Endodermal cell (in vitro differentiated cells): Measurements from ENCODE around the gene SPOCK1. TPM values are rescaled to one million over a fixed set of nuclear protein-coding genes. Genes with fewer than 3 reads are reported as not detected.
A peak's percentile ranks its signal among the peaks of the same experiment; 100 is the strongest.

Source experiments
- DNase-seq: peaks from one replicate; pipeline ENCODE4 v3.0.0-alpha.2; 2017
- H3K27ac ChIP-seq: 2 replicates; pipeline ENCODE4 v1.5.1; 2013; ENCODE audit warnings: mild to moderate bottlenecking, low read depth, low read length, moderate library complexity
- H3K27me3 ChIP-seq: 2 replicates; pipeline ENCODE4 v1.6.1; 2013; ENCODE audit warnings: mild to moderate bottlenecking, low read length, moderate library complexity; ENCODE audit not compliant: insufficient read depth, control insufficient read depth, poor library complexity, severe bottlenecking
- H3K36me3 ChIP-seq: 2 replicates; pipeline ENCODE4 v1.7.0; 2013; ENCODE audit warnings: mild to moderate bottlenecking, low read length, moderate library complexity; ENCODE audit not compliant: control insufficient read depth, insufficient read depth
- H3K4me1 ChIP-seq: one replicate; pipeline ENCODE4 v1.7.0; 2013; ENCODE audit warnings: low read length; ENCODE audit not compliant: control insufficient read depth, insufficient read depth
- H3K4me3 ChIP-seq: 2 replicates; pipeline ENCODE4 v1.5.1; 2013; ENCODE audit warnings: mild to moderate bottlenecking, low read length, moderate library complexity
- H3K9ac ChIP-seq: 2 replicates; pipeline ENCODE4 v1.6.1; 2013; ENCODE audit warnings: mild to moderate bottlenecking, low read length, moderate library complexity; ENCODE audit not compliant: poor library complexity, severe bottlenecking; ENCODE audit errors: extremely low read depth
- H3K9me3 ChIP-seq: 2 replicates; pipeline ENCODE4 v1.6.1; 2013; ENCODE audit warnings: mild to moderate bottlenecking, low read length, moderate library complexity; ENCODE audit not compliant: control insufficient read depth
- H3K27ac Mint-ChIP-seq: 2 replicates; pipeline ENCODE4 v1.8.0; 2020; ENCODE audit warnings: mixed read lengths
- H3K27me3 Mint-ChIP-seq: 2 replicates; pipeline ENCODE4 v1.8.0; 2021; ENCODE audit warnings: mild to moderate bottlenecking, mixed read lengths; ENCODE audit not compliant: insufficient read depth
- H3K36me3 Mint-ChIP-seq: 2 replicates; pipeline ENCODE4 v1.8.0; 2020; ENCODE audit warnings: low read depth, mixed read lengths
- H3K4me1 Mint-ChIP-seq: 2 replicates; pipeline ENCODE4 v1.8.0; 2020; ENCODE audit warnings: mixed read lengths
- H3K4me3 Mint-ChIP-seq: 2 replicates; pipeline ENCODE4 v1.8.0; 2020; ENCODE audit warnings: mild to moderate bottlenecking, moderate library complexity, mixed read lengths
- H3K9me3 Mint-ChIP-seq: 2 replicates; pipeline ENCODE4 v1.8.0; 2020; ENCODE audit warnings: mild to moderate bottlenecking, mixed read lengths
- WGBS, 2 experiments: methylation state at CpG; one replicate each; pipeline versions ENCODE4 v1.1.5 to v1.1.7; 2013; ENCODE audit warnings: missing lambda C conversion rate in 2 of 2, mixed read lengths in 1 of 2; ENCODE audit not compliant: insufficient coverage in 1 of 2, insufficient read length in 1 of 2; 5-methylcytosine and 5-hydroxymethylcytosine counted together
- total RNA-seq, 2 donors: library from RNA; stranded (reverse); fragmentation: NEBNext Ultra II Directional in 1 of 2; extraction: Animal tissue kit (Norgen Biotek cat#: 25700) in 1 of 2; gene quantifications; 2 replicates in 1 of 2; 3 replicates in 1 of 2; pipeline ENCODE4 v1.2.1, GENCODE V29; 2021
- TF ChIP-seq, protein P1 (sequence below): fragments of 200-600 bp; sonication (generic); conservative IDR thresholded peaks from 2 replicates; pipeline ENCODE4 v1.5.0; 2021; ENCODE audit warnings: antibody characterized with exemption, mild to moderate bottlenecking

SPOCK1 gene
- total RNA-seq, 2 donors from 2014 or later, result 25.8 to 39.8 TPM

DNA sequence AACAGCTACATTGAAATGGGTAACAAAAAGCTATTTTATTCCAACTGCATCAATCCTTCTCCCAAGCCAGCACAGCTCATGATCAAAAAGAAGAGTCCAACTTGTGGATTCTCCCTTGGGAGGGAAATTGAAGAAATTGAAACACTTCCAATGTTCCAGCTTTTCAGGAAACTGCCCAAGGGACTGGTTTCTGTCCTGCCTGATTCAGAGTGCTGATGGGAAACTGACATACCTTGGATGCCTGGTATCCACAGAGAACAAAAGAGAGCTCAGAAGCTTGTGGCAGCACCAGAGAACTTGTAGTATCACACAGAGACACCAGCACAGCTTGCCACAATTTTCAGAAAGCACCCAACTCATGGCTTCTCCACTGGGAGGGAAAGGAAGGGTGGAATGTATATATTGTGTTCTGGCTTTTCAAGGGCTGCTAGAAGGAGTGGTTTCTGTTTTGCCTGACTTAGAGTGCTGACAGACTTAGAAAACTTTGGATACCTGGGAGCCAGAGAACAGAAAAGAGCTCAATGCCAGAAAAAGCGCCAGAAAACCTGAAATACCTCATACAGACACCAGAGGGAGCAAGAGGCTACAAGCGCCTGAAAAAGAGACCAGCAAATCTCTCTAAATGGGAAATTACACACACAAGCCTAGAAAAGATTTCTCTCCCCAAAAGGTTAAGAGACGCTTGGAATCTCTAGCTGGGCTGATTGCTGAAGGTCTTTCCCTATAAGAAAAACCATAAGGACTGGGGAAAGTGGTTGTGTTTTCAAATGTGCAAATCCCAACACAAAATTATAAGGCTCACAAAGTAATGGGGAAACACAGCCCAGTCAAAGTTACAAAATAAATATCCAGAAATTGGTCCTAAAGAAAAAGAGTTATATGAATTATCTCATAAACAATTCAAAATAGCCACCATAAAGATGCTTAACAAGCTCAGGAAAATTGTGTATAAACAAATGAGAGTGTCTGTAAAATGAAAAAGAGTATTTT is 178.8 kb downstream of the SPOCK1 start:
- peaks cover 7% of the 10 kb centered on the region for H3K4me1 ChIP-seq
- no peak overlapping the region for H3K4me3 ChIP-seq
- peak; percentile 85 for DNase-seq
- H3K27me3 Mint-ChIP-seq, result peaks cover 11% of the 10 kb centered on the region
- no peaks in the 10 kb centered on the region for H3K27me3 ChIP-seq
- H3K27ac ChIP-seq, result no peak overlapping the region
- 0 to 7% methylated on average over 2 to 3 of the region's 3 CpGs for WGBS, 2 experiments
- H3K9me3 ChIP-seq, result peaks cover 21% of the 10 kb centered on the region
- H3K9me3 Mint-ChIP-seq, result peaks cover 5% of the 10 kb centered on the region
- H3K36me3 ChIP-seq, result no peaks in the 10 kb centered on the region
- TF ChIP-seq, protein P1, sequence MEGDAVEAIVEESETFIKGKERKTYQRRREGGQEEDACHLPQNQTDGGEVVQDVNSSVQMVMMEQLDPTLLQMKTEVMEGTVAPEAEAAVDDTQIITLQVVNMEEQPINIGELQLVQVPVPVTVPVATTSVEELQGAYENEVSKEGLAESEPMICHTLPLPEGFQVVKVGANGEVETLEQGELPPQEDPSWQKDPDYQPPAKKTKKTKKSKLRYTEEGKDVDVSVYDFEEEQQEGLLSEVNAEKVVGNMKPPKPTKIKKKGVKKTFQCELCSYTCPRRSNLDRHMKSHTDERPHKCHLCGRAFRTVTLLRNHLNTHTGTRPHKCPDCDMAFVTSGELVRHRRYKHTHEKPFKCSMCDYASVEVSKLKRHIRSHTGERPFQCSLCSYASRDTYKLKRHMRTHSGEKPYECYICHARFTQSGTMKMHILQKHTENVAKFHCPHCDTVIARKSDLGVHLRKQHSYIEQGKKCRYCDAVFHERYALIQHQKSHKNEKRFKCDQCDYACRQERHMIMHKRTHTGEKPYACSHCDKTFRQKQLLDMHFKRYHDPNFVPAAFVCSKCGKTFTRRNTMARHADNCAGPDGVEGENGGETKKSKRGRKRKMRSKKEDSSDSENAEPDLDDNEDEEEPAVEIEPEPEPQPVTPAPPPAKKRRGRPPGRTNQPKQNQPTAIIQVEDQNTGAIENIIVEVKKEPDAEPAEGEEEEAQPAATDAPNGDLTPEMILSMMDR, result peak; percentile 87
- no peaks in the 10 kb centered on the region for H3K36me3 Mint-ChIP-seq
- H3K9ac ChIP-seq, result no peak overlapping the region
- H3K4me1 Mint-ChIP-seq, result peaks cover 20% of the 10 kb centered on the region
- no peak overlapping the region for H3K4me3 Mint-ChIP-seq
- H3K27ac Mint-ChIP-seq, result peak overlapping the region; percentile 27

DNA sequence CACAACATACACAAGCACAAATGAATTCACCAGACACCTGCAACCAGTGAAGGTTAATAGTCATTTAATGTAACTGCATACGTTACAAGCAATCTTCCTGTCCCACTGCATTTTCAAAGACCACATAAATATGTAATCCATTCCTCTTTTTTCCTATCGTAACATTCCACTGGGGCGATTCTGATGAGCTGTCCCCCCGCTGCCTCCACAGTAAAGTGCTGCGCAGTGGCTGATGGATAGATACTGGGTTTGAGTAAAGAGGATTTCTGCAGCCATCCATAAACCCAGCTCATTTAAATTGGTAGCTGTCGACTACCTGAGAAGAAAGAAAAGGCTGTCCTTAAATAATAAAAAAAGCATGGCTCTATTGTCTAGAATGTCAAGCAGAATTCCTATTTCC is 181.1 kb downstream of the SPOCK1 start:
- H3K4me3 ChIP-seq, result no peak overlapping the region
- peaks cover 16% of the 10 kb centered on the region for H3K4me1 Mint-ChIP-seq
- H3K27me3 Mint-ChIP-seq, result peaks cover 20% of the 10 kb centered on the region
- H3K4me3 Mint-ChIP-seq, result no peak overlapping the region
- DNase-seq, result peak; percentile 11
- no peaks in the 10 kb centered on the region for H3K36me3 ChIP-seq
- H3K36me3 Mint-ChIP-seq, result no peaks in the 10 kb centered on the region
- WGBS, 2 experiments, result 84 to 93% methylated on average over 2 to 6 of the region's 6 CpGs
- H3K27ac Mint-ChIP-seq, result no peak overlapping the region
- no peak overlapping the region for H3K9ac ChIP-seq
- H3K4me1 ChIP-seq, result peaks cover 7% of the 10 kb centered on the region
- no peaks in the 10 kb centered on the region for H3K27me3 ChIP-seq
- TF ChIP-seq, protein P1, result no peak
- peaks cover 19% of the 10 kb centered on the region for H3K9me3 ChIP-seq
- peaks cover 5% of the 10 kb centered on the region for H3K9me3 Mint-ChIP-seq
- no peak overlapping the region for H3K27ac ChIP-seq

DNA sequence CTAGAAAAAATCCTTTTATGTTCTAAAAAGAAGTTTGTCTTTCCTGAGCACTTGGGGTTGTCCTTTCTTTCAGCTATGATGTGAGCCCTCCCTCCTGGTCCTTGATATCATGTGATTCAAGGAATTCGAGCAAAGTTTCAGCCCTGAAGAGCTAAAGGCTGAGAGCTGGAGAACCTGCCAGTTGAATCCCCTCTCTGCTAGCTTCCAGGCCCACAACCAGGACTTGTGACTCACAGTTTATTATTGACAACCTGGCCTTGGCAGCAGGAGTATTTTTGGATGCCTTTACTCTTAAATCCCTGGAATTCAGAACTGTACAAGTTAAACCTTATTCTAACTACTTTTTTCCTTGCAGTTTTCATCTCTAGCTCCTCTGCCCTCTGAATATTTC is 182.8 kb downstream of the SPOCK1 start:
- H3K9me3 Mint-ChIP-seq, result peaks cover 4% of the 10 kb centered on the region
- TF ChIP-seq, protein P1, result no peak
- H3K4me3 ChIP-seq, result no peak overlapping the region
- H3K9ac ChIP-seq, result no peak overlapping the region
- H3K4me1 ChIP-seq, result peaks cover 7% of the 10 kb centered on the region
- no peak overlapping the region for H3K27ac Mint-ChIP-seq
- no peak overlapping the region for H3K27ac ChIP-seq
- H3K36me3 ChIP-seq, result no peaks in the 10 kb centered on the region
- no peaks in the 10 kb centered on the region for H3K27me3 ChIP-seq
- DNase-seq, result peak; percentile 22
- H3K4me1 Mint-ChIP-seq, result peaks cover 16% of the 10 kb centered on the region
- no peaks in the 10 kb centered on the region for H3K36me3 Mint-ChIP-seq
- H3K4me3 Mint-ChIP-seq, result no peak overlapping the region
- 78 to 79% methylated on average over 1 of the region's 1 CpG for WGBS, 2 experiments
- peaks cover 3% of the 10 kb centered on the region for H3K9me3 ChIP-seq
- peaks cover 20% of the 10 kb centered on the region for H3K27me3 Mint-ChIP-seq
